ENCODE data around the gene BCAS3.

GRCh38 chr17:61140081-61140786 is 462.6 kb downstream of the BCAS3 start:
- TF ChIP-seq EZH2phosphoT487 (IDR thresholded peaks at IDR 0.05; ENCODE audit: insufficient read depth, low read depth) (no peak), EZH2 (IDR thresholded peaks at IDR 0.05; ENCODE audit: insufficient read depth, poor library complexity, severe bottlenecking) (no peak)
